Activated CD4-positive, CD25-positive, alpha-beta regulatory T cell treated with anti-CD3 and anti-CD28 coated beads, Interleukin-2, amount 50 U/mL, for 24 hours (primary cell): ENCODE results near the gene VTCN1.
A peak's percentile ranks its signal among the peaks of the same experiment; 100 is the strongest.
"Not testable (repeated sequence)": the region's sequence is repeated elsewhere in the genome, so short reads cannot be mapped to it uniquely, and the experiment has no call there.

ENCODE experiments used
- ATAC-seq, 2 donors: fragments of 150-1000 bp; cut with Tn5 transposase; one replicate each; pipeline ENCODE4 v1.10.0; 2021; ENCODE audit warnings: mild to moderate bottlenecking in 1 of 2, moderate library complexity in 1 of 2

Gene VTCN1

DNA sequence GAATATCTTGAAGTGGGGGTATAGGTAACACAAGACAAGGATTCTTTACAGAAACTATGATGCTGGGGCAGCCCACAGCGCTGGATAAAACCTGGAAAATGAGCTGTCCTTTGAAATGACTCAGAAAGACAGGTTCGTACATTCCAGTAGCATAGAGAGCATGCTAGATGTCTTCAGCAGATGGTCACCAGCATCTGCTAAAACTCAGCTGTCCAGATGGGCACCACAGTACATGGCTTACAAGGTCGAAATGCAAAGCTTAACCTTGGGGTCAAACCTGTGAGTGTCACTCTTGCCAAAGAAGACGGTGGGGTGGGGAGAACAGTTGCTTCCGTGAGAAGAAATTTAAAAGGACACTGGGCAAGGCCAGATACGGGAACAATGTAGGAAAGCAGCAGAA lies 47.9 kb downstream of the VTCN1 start:
- no peak for ATAC-seq

GRCh38 chr1:117161887-117162286 lies 48.8 kb downstream of the VTCN1 start:
- ATAC-seq, result no peak

DNA sequence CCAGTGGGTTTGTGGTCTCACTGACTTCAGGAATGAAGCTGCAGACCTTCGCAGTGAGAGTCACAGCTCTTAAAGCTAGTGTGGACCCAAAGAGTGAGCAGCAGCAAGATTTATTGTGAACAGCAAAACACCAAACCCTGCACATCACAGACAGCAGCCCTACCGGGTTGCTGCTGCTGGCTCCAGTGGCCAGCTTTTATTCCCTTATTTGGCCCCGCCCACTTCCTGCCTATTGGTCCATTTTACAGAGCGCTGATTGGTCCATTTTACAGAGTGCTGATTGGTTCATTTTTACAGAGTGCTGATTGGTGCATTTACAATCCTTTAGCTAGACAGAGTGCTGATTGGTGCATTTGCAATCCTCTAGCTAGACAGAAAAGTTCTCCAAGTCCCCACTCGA lies 59.4 kb downstream of the VTCN1 start:
- not testable (repeated sequence) for ATAC-seq

- ATAC-seq, result no peak
These were observed 60.4 kb downstream of the VTCN1 start for GRCh38 chr1:117150316-117150715.

- ATAC-seq, result no peak
These were observed 62.7 kb downstream of the VTCN1 start for GRCh38 chr1:117147856-117148588.

GRCh38 chr1:117147341-117147831 lies 63.3 kb downstream of the VTCN1 start:
- ATAC-seq, result no peak

DNA sequence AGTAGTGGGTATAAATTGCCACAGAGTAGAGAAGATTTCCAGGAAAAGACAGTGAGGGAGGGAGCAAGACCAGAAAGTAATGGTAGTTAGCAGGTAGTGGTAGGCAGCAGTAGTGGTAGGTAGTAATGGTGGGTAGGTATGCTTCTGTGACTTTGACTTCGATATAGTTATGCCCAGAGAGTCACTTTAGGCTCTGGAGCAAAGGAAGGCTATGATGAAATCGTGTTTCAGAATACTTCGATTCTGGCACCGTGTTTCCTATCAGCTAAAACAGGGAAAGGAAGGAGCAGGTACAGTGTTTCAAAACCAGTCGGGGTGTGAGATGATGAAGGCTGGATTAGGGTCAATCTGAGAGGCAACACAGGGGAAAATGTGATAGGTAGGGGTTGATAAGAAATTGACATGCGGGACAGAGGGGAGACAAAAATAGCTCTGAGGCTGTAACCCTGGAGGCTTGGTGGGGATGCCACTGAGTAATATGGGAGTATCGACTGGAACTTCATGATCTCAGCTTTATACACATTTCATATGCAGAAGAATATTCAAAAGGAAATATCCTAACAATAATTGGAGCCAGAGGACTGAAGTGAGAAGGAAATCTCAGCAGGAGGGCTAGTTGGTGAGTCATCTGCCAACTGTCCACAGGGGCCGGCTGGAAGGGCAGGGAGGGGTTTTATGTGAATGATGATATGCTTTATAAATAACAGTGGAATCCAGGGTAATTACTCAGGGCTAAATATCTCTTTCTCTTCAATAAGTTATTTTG lies 64.0 kb downstream of the VTCN1 start:
- no peak for ATAC-seq

GRCh38 chr1:117146072-117146471 lies 64.7 kb downstream of the VTCN1 start:
- ATAC-seq, result no peak

DNA sequence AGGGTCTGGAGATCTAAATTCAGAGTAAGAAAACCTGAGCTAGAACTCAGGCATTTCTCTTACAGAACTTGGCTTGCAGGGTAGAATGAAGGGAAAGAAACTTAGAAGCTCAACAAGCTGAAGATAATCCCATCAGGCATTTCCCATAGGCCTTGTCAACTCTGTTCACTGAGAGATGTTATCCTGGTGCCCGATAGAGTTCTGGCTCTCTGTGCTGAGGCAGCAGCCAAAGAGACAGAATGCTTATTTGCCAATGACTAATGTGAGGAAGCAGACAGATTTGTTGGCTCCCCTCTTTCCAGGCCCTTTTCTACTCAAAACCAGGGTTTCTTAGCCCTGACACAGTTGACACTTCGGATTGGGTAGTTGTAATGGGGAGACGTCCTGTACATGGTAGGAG lies 66.9 kb downstream of the VTCN1 start:
- no peak for ATAC-seq

GRCh38 chr1:117143172-117143571 lies 67.6 kb downstream of the VTCN1 start:
- no peak for ATAC-seq

DNA sequence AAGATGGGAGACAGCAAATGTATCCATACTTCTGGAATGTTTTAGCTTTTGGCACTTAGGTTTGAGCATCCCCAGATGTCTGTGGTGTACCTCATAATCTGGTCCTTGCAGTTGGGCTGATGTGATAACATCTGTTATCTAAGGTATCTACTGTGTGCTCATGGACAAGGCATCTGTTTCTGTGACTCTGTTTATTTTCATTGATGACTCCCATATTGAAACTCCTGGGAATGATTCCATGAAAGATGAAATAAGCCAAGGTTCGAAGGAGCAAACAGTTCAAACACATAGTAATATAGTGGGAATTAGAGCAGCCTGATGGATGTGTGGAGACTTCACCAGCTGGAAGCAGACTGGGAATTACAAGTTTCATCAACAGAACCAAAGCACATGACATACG lies 68.5 kb downstream of the VTCN1 start:
- no peak for ATAC-seq

DNA sequence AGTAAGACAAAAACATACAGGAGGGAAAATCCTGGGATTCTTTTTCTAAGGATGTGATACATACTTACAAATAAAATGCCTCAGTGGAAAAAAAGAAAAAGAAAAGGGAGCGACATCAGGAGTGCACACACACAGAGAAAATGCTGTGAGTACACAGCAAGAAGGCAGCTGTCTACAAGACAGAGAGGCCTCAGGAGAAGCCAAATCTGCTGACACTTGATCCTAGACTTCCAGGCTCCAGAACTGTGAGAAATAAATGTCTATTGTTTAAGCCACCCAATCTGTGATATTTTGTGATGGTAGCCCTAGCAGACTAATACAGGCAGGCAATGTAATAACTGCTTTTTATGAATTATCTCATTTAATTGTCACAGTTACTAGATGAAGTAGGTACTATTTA lies 72.2 kb downstream of the VTCN1 start:
- ATAC-seq, result no peak

GRCh38 chr1:117138106-117138505 lies 72.6 kb downstream of the VTCN1 start:
- ATAC-seq, result no peak

GRCh38 chr1:117137281-117137855 lies 73.4 kb downstream of the VTCN1 start:
- no peak for ATAC-seq

DNA sequence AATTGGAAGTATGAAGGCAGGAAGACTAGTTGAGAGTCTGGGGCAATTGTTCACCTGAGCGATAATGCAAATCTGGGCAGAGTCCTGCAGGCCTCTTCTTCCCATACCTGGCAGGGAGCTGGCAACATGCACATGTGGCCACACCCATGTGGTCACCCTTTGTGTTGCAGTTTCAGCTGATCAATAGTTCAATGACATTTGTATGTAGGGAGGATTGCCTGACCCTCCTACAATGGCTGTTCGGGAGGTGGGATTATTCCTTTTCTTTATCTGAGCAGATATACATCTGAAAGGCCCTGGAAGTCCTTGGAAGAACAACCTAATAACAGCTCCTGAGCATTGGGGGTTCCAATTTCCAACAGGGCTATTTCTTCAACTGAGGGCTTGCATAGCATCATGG lies 74.0 kb downstream of the VTCN1 start:
- ATAC-seq, result no peak

GRCh38 chr1:117135329-117135728 lies 75.4 kb downstream of the VTCN1 start:
- no peak for ATAC-seq

- no peak for ATAC-seq
These were observed 80.2 kb downstream of the VTCN1 start for GRCh38 chr1:117130526-117130925.

DNA sequence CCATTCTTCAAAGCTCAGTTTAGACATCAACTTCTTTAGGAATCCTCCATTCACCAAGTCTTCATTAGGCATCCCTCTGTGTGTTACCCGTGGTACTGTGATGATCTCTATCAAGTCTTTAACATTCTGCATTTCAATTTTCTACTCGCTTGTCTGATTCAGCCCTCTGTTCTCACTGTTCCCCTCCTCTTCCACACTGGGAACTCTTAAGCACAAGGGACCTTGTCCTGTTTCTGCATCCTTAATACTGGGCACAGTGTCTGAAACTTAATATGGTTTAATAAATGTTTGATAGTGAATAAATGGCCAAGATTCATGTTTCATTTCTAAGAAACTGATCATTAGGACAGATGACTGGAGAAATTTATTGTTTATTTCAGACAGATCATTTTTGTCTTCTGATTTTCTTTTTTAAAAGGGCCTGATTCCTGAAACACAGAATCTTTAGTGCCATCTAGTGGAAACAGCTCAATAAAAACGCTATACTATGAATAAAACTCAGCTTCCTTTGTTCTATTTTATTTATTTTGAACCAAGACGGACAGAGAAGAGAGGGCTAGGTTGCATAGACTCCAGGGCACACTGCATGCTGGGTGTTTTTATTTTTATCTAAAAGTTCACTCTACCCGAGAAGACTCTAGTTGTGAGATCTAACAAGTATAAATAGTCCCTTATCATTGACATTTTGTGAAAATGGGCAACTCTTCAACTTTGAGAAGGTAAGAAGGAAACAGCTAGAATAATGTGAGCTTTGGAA lies 82.2 kb downstream of the VTCN1 start:
- peak; percentile 24 to 48 for ATAC-seq

GRCh38 chr1:117127795-117128194 lies 82.9 kb downstream of the VTCN1 start:
- ATAC-seq, result no peak

DNA sequence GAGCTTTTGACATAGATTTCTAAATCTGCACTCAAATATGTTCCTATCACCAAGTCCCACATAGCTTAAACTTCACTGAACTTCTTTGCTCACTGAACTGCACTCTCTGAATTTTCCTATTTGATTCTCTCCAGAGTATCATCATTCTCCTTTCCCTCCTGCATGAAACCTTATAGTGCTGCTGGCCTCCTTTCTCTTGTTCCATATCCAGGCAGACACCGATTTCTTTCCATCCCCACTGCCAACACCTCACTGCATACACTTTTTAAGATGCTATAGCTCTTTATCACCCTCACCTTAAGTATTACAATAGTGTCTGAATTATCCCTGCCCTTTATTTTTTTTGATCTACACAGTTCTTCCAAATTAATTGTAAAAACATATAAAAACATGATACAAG lies 86.1 kb downstream of the VTCN1 start:
- ATAC-seq, result no peak

DNA sequence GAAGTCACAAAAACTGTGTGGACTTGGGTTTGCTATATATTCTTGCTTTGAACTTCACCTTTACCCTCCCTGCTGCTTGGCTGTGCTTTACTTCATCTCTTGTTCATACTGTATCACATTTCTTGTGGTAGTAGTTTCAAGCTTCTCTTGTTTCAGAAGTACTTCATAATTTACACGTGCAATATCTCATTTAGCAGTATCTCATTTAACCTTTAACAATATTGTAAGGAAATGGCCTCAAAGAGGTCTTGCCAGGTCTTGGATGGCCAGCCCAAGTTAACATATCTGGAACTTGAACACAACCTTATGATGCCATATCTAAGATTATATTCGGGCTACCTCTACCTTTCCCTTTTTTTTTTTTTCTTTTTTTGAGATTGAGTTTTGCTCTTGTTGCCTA lies 87.5 kb downstream of the VTCN1 start:
- no peak for ATAC-seq

GRCh38 chr1:117122330-117123025 lies 88.2 kb downstream of the VTCN1 start:
- no peak for ATAC-seq
